NCI-H2196 treated with DMSO at 0.1 percent for 48 hours (cell line): ENCODE data around the gene ZNRF1.

ENCODE experiments used
- DNase-seq: peaks from one replicate; lab custom pipeline; 2025; ENCODE audit not compliant: unreplicated experiment; lab: John Stamatoyannopoulos, UW

ZNRF1 gene

DNA sequence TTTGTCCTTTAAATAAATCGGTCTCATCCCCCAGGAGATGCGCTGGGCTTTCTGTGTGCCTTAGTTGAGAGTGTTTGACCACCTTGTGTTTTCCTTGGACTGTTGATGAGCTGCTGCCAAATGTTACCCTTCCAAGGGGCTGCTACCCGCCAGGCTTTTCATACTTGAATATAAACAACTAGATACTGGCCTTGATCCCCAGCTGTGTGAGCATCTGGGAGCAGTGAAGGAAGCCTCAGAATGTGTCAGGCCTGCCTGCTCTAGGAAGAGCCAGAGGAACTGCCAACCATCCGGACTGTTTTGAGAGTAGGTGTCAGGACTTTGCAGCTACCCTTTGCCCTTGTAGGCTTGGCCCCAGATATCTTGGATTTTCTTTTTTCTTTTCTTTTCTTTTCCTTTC lies 60.0 kb downstream of the ZNRF1 start:
- DNase-seq, result no peak

DNA sequence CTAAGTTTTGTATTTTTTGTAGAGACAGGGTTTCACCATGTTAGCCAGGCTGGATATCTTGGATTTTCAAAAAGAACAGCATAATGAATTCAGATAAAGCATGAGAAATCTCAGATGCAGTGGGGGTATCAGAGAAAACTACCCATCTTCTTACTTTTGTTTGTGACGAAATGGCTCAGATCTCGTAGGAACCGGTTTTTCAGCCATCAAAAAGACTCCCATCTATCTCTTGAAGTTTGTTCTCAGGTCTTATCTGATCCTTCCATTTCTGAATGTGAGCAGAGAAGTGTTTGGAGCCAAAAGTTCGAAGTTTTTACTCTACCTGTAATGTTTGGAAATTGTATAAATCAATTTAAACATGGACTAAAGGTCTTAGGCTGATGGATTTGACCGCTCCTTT lies 60.6 kb downstream of the ZNRF1 start:
- DNase-seq, result no peak

DNA sequence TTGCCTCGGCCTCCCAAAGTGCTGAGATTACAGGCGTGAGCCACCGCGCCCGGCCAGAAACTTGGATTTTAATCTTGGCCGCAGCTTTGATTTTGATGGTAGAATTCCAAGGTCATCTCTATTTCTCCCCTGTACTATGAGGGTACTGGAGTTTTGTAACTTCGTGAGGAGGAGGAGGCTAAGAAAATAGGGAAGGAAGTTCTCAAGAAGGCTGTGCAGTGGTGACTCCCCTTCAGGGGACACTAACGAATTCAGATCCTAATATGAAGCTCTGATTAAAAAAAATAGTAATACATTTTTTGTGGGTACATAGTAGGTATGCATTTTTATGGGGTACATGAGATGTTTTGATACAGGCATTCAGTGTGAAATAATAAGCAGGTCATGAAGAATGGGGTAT lies 61.9 kb downstream of the ZNRF1 start:
- no peak for DNase-seq

DNA sequence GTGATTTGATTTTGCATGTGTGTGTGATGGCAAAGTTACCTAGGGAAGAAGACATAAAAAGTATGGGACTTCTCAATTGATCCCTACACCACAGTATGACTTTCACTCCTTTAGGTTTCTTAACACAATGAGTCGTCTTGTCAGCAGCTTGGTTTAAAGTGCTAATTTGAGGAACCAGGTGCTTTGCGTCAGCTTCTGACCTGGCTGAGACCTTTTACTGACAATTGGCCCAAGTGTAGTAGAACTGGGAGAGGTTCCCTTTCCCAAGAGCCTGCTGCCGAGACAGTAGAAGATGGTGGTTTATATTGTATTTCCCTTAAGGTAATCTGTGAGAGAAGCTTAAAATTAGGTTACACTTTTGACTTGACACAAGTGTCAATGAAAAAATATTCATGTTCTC lies 62.8 kb downstream of the ZNRF1 start:
- no peak for DNase-seq

DNA sequence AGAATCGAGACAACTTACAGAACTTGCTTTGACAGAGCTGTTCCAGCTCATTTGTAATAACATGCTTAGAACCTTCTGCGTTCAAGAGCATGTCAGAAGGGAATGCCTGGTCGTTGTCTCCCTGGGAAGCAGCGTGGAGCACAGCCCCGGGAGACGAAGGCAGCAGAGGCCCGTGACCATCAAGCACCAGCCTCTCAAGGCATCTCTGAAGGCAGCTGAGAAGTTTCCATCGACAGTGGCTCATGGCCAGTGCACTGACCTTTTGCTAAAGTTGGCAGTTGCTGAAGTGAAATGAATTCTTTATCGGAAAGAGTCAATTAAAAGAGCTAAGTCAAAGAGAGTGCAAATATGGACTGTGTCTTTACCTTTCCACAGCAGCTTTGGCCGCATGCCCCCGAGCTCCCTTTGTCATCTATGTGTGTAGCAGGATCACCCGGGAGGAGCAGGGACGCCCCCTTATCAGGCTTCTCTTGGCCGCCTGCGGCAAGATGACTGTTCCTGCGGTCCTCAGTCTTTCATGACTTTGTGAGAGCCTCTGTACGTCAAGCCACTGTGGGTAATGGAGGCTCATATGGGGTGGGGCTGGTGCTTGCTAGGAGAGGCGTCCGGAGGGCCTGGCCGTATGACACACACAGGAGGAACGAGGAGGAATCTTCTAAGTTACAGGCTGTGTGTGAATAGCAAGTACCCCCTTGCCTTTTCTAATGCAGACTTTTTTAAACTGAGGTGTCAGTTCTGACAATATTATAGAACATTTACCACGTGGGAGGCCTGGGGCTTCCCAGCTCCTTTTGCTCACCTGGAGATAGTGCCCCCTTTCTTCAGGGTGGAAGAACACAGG lies 63.5 kb downstream of the ZNRF1 start:
- DNase-seq, result no peak

DNA sequence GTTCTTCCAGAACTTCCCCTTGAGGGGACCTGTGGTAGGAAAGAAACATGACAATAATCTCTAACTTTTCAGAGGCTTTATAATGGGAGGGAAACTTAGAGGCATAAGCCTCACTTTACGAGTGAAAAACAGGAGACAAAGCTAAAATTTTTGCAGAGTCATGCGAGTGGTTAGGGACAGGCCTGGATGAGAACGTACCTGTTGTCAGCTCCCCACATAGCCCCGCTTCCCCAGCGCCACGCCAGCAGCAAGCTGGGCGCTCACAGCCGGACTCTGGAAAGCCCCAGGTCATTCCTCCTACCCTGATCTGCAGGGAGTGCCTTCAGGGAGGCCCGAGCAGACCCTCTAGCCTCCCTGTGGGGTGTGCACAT lies 64.1 kb downstream of the ZNRF1 start:
- DNase-seq, result no peak

DNA sequence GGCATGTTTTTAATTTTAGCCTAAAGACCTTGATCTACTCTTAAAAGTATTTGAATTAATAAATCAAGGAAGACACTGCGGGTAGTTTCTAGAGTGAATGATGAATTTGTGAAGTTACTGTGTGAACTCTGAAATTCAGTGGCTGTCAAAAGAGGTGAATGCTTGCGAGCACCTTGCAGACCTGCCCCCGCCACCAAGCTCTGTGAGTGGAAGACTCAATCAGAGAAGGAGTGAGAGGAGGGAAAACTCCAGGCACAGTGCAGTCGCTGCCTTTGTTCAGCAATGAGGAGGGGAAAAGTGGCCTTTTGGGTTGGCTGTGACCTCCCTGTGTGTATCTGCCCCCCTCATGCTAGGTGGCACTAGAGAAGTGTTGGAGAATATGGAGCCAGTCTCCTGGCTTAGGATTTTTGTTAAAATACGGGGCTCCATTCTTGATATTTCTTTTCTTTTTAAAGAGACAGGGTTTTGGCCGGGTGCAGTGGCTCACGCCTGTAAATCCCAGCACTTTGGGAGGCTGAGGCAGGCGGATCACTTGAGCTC lies 64.8 kb downstream of the ZNRF1 start:
- no peak for DNase-seq

DNA sequence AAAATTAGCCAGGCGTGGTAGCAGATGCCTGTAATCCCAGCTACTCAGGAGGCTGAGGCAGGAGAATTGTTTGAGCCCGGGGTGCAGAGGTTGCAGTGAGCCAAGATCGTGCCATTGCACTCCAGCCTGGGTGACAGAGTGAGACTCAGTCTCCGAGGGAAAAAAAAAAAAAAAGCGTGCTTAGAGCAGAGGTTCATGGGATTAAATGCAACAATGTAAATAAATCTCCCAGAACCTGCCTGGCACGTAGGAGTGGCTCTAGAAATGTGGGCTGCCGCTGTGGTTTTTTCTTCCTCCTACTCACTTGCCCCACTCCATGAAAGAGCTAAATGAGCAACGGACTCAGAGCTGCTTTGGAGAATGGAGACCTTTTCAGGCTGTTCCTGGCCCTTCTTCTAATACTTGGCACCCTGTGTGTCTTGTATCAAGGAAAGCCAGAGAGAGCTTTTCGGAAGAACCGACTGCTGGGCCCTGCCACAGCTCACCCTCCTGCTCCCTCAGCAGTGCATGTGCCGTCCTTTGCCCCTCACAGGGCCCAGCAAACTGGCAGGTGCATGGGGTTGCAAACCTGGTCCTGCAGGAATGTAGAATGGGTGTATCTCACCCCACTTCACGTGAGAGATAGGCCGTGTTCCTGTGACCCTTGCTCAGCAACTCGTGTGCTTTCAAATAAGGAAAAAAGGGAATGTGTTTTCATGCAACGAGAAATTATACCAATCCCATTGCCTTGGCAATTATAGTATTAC lies 65.8 kb downstream of the ZNRF1 start:
- DNase-seq, result no peak

DNA sequence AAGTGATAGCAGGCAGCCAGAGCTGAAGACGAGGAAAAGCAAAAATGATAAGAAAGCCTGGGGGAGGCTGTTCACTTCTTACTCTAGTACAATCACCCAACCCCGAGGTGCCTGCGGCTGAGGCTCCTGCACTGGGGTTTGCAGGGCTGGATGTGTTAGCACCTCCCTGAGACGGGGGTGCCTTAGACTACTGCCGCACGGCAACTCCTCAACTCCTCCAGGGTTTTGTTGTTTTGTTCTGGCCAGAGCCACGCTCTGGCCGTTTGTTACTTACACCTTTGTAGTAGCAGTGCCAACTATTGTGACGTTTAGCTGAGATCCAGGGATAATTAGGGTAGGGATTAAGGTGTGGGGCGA lies 66.3 kb downstream of the ZNRF1 start:
- no peak for DNase-seq

DNA sequence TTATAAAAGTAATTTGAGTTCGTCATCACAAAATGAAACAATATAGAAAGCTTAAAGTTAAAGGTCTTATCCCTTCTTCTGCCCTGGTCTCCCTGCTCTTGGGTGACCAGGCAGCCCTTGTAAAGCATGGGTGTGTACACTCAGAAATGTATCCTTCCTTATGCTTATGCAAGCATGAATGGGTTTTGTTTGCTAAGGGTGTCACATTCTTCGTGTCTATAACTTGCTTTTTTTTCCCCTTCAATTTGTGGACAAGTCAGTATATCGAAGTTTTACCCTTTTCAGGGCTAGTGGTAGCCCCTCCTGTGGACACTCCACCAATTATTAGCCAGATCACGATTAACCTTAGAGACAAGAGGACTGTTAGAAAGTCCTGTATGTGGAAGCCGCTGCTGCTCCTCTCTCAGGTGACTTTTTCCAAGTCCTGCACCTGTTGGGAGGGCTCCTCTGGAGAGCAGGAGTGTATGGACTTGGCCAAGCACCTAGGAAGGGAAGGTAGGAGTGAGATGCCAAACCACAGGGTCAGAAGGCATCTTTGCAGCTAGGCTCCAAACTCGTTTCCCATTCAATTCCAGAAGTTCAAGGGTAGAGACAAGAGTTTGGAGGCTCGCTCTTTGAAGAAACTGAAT lies 66.8 kb downstream of the ZNRF1 start:
- no peak for DNase-seq

DNA sequence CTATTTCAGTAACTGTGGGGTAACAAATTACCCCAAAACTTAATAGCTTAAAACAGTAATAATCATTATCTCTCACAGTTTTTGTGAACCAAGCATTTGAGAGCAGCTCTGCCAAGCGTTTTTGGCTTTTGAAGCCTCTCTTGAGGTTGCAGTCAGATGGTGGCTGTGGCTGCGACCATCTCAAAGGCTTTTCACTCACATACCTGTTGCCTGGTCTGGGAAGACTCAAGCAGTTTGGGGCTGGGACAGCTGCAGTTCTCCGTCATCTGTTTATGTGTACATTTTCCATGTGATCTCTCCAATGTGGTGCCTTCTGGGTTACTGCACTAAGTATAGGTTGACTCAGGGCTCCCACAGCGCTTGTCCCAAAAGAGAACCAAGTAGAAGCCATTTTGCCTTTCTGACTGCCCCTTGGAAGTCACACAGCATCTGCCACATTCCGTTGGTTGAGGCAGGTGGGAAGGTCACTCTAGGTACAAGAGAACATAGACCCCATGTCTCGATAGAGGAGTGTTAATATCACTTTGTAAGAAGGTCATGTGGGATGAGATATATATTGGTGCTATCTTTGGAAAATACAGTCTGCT lies 68.1 kb downstream of the ZNRF1 start:
- DNase-seq, result no peak

DNA sequence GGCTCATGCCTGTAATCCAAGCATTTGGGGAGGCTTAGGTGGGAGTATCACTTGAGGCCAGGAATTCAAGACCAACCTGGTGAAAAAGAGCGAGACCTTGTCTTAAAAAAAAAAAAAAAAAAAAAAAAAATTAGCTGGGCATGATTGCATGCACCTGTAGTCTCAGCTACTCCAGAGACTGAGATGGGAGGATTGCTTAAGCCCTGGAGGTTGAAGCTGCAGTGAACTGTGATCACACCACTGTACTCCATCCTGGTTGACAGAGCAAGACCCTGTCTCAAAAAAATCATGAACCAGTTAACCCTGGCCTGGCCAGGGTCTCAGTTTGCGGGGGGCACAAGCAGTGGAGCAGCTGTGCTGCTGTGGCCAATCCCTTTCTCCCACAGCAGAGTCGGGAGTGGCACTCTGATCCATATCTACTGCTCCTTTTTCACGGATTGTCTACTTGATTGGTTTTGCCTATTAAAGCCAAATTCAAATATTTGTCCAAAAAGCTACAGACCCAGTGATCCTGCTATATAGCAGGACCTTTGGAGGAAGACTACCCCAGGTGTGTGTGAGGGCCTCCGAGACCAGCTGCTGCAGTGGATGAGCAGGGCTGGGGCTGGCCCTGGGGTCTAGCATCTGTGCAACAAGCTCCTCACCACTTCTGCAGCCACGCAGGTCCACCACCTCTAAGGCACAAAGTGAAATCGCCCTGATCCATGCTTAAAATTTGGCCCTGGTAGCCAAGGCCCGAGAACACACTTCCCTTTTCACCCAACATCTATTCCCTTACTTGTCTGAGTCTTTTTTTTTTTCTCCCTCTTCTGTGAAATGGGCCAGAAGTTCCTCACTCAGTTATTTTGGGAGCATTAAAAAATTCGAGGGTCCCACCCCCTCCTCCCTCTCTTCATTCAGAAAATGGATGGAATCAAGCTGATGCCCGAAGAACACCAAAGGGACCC lies 69.5 kb downstream of the ZNRF1 start:
- DNase-seq, result no peak

DNA sequence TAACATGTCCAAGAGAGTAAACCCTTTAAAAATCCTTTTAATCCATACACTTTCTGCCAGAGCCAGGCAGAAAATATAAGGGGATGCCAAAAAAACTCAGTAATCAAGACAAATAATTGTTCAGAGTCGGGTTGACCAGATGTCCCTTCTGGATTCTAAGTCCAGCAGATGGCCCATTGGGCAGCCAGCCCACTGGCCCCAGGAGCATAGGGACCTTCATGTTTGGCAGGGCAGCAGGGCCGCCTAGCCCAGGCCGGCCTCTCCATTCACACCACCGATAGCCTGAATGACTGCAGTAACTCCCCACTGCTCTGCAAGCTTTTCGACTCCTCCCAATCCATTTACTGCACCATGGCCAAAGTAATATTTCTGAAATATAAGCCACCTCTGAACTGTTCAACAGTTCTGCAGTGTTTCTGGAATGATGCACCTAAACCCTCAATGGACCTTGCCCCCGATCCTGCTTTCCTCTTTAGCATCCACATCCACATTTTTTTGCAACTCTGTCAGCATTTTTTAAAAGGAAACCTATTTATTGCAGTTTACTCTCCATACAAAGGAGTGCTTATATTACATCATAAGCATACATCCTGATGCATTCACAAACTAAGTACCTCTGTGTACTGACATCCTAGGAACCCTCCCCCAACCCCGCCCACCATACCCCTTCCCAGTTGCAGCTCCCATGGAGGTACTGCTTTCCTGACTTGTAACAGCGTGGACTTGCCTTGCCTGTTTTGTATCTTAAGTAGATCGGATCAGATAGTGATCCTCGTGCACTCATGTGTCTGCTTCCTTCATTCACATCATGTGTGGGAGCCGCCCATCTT lies 71.4 kb downstream of the ZNRF1 start:
- DNase-seq, result no peak

DNA sequence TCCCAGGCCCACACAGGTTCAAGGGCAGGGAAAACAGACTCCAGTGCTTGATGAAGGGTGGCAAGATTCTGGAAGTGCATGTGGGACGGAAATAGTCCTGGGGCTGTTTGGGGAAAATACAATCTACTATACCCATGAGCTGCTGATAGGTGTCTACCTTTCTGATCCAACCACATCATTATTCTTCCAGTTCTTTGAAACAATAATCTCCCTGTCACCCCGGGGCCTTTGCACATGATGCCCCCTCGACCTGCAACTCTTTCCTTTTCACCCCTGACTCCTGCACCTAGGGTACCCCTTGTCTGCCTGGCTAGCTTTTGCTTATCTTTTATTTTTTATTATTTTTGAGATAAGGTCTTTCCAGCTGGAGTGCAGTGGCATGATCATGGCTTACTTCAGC lies 72.8 kb downstream of the ZNRF1 start:
- DNase-seq, result no peak

DNA sequence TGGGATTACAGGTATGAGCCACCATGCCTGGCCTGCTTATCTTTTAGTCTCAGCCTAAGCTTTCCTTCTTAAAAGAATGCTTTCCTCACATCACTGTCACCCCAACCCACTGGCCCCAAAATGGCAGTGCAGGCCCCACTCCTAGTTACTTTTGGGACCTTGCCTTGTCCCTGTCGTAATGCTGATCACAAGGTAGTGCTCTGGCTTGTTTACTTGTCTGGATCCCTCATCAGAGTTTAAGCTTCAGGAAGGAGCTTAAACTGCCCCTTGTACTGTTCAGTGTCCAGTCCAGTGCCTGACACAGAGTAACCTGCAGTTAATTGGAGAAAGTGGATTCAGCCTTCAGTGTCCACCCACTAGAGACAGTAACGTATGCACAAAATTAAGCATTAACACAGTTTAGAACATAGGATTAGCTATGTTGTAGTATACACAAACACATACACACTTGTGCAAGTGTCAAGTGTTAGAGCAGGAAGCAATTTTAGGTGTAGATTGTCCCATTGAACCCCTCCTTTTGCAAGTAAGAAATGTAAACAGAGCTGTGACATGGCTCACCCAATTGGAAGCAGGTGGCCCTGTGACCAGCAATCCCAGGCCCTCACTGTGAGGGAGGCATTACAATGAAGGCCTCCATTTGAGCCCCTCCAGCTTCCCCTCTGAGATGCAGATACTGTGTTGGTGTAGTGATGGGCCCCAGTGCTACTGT lies 73.6 kb downstream of the ZNRF1 start:
- no peak for DNase-seq

DNA sequence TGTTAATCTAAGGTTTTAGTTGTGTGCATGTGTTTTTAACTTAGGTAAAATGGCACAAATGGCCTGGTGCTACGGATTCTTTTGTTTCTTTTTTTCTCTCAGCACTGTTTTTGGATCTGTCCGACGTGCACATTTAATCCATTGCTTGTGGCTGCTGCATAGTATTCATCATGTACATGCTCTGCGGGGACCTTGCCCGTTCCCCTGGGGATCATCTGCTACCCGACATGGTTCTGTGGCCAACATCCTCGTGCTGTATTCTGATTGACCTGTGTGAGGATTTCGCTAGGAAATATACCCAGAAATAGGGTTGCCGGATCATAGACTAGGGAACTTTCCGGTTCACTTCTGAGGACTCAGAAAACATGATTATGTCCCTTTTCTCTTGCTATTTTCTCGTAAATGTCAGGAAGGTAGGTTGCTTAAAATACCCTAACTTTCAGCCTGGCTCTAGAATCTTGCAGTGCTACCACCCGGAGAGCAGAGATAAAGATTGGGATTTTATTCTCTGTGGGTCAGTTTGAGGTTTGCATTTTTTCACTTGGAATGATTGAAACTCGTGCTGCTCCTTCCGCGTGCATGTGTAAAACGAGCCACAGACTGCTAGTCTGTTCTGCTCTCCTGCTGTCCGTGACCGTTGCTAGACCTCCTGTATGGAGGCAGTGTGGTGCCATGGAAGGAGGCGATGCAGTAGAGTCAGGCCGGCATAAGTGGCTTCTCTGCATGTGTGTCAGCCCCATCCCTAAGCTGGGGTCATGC lies 74.9 kb downstream of the ZNRF1 start:
- no peak for DNase-seq

DNA sequence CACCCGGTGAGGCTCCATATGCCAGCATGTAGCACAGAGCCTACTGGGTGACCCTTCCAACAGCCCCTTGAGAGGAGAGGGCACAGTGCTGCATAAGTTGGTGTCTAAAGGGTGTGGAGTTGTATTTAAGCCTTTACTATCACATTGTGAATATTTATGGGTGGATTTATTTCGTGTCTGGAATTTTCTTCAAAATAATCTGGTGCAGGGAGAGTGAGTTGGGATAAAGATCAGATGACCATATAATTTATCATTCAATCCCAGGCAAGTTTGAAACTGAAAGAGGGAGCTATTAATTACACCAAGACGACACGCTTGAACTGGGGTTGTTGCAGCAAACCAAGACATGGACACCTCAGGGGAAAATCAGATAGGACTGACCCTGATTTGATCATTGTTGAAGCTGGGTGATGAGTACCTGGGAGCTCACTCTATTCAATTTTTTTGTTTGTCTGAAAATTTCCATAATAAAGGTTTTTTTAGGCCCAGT lies 75.5 kb downstream of the ZNRF1 start:
- no peak for DNase-seq
